OCI-LY3 (cell line): ENCODE data around the gene WWOX.

ENCODE experiments used
- H2AFZ ChIP-seq: fragments of 200-600, 300-600 bp; shearing (Covaris generic); 2 replicates; pipeline ENCODE4 v1.6.0; 2014; ENCODE audit warnings: antibody characterized with exemption, low read depth, low read length
- H3K27ac ChIP-seq: fragments of 200-600, 300-600 bp; sonication (generic); 2 replicates; pipeline ENCODE4 v1.5.1; 2014; ENCODE audit warnings: mild to moderate bottlenecking, low read length, moderate library complexity, mixed read lengths
- H3K27me3 ChIP-seq: fragments of 200-600, 300-600 bp; sonication (generic); 2 replicates; pipeline ENCODE4 v1.6.1; 2014; ENCODE audit warnings: low read depth, low read length, mixed read lengths
- H3K36me3 ChIP-seq: fragments of 200-600, 300-600 bp; sonication (generic); replicated peaks from 2 replicates; pipeline ENCODE3; 2014; ENCODE audit warnings: low read depth, low read length, mixed read lengths
- H3K4me1 ChIP-seq: fragments of 300-600, 200-600 bp; sonication (generic); 2 replicates; pipeline ENCODE4 v1.6.1; 2014; ENCODE audit warnings: low read length, mixed read lengths
- H3K4me2 ChIP-seq: fragments of 200-600, 300-600 bp; sonication (generic); 2 replicates; pipeline ENCODE4 v1.6.1; 2014; ENCODE audit warnings: low read length, mixed read lengths
- H3K4me3 ChIP-seq: fragments of 300-600, 200-600 bp; sonication (generic); 2 replicates; pipeline ENCODE4 v1.5.1; 2014; ENCODE audit warnings: antibody characterized with exemption, mild to moderate bottlenecking, low read length, moderate library complexity
- H3K79me2 ChIP-seq: fragments of 300-600, 200-600 bp; shearing (Covaris generic); 2 replicates; pipeline ENCODE4 v1.6.1; 2014; ENCODE audit warnings: mild to moderate bottlenecking, low read length, mixed read lengths
- H3K9ac ChIP-seq: fragments of 300-600, 200-600 bp; shearing (Covaris generic); 2 replicates; pipeline ENCODE4 v1.6.0; 2014; ENCODE audit warnings: mild to moderate bottlenecking, low read length, moderate library complexity
- H3K9me3 ChIP-seq: fragments of 200-600, 300-600 bp; shearing (Covaris generic); 2 replicates; pipeline ENCODE4 v1.6.1; 2014; ENCODE audit warnings: low read length, mixed read lengths; ENCODE audit not compliant: insufficient read depth
- H4K20me1 ChIP-seq: fragments of 200-600, 300-600 bp; sonication (generic); 2 replicates; pipeline ENCODE4 v1.6.1; 2016; ENCODE audit warnings: low read length, mixed read lengths; ENCODE audit not compliant: insufficient read depth
- CTCF ChIP-seq: fragments of 200-600, 300-600 bp; sonication (generic); IDR thresholded peaks from 2 replicates; pipeline ENCODE4 v1.5.1; 2014; ENCODE audit warnings: antibody characterized with exemption, low read length, low read depth
- EZH2phosphoT487 ChIP-seq: fragments of 200-600 bp; shearing (Covaris generic); IDR thresholded peaks from 2 replicates; pipeline ENCODE4 v1.6.1; 2018; ENCODE audit warnings: antibody characterized with exemption, mixed run types, low read depth

Gene WWOX

GRCh38 chr16:78916928-78917545, 817.6 kb downstream of the WWOX start:
- Histone ChIP-seq H3K27me3 (no peaks in the 10 kb centered on the region), H4K20me1 (no peaks in the 10 kb centered on the region), H3K9me3 (peaks cover 8% of the 10 kb centered on the region), H3K36me3 (no peaks in the 10 kb centered on the region), H3K4me1 (no peaks in the 10 kb centered on the region), H3K27ac (no peak overlapping the region), H3K9ac (no peak overlapping the region), H3K4me2 (no peak overlapping the region), H2AFZ (no peak overlapping the region), H3K79me2 (no peaks in the 10 kb centered on the region), H3K4me3 (no peak overlapping the region)
- TF ChIP-seq EZH2phosphoT487 (no peak), CTCF (no peak)

GRCh38 chr16:78918805-78919305, 819.4 kb downstream of the WWOX start:
- Histone ChIP-seq H3K4me3 (no peak overlapping the region), H3K79me2 (no peaks in the 10 kb centered on the region), H2AFZ (no peak overlapping the region), H3K9ac (no peak overlapping the region), H3K36me3 (no peaks in the 10 kb centered on the region), H4K20me1 (no peaks in the 10 kb centered on the region), H3K9me3 (peaks cover 8% of the 10 kb centered on the region), H3K27me3 (no peaks in the 10 kb centered on the region), H3K27ac (no peak overlapping the region), H3K4me2 (no peak overlapping the region), H3K4me1 (no peaks in the 10 kb centered on the region)
- no peak for TF ChIP-seq CTCF
- TF ChIP-seq EZH2phosphoT487: no peak

- Histone ChIP-seq H2AFZ (no peak overlapping the region), H3K4me2 (no peak overlapping the region), H3K79me2 (no peaks in the 10 kb centered on the region), H3K9ac (no peak overlapping the region), H3K4me1 (no peaks in the 10 kb centered on the region), H3K9me3 (peaks cover 8% of the 10 kb centered on the region), H3K36me3 (no peaks in the 10 kb centered on the region), H3K27ac (no peak overlapping the region), H4K20me1 (no peaks in the 10 kb centered on the region), H3K27me3 (no peaks in the 10 kb centered on the region), H3K4me3 (no peak overlapping the region)
- TF ChIP-seq CTCF (no peak), EZH2phosphoT487 (no peak)
Measured at GRCh38 chr16:78919852-78920251, 820.4 kb downstream of the WWOX start.

GRCh38 chr16:78920621-78921020, 821.2 kb downstream of the WWOX start:
- Histone ChIP-seq H3K4me3 (no peak overlapping the region), H3K9ac (no peak overlapping the region), H2AFZ (no peak overlapping the region), H3K79me2 (no peaks in the 10 kb centered on the region), H3K36me3 (no peaks in the 10 kb centered on the region), H3K9me3 (peaks cover 8% of the 10 kb centered on the region), H3K27ac (no peak overlapping the region), H3K27me3 (no peaks in the 10 kb centered on the region), H3K4me1 (0 out of 2 replicates have a peak, but pooled peaks cover 2% of the 10 kb centered on the region), H4K20me1 (no peaks in the 10 kb centered on the region), H3K4me2 (no peak overlapping the region)
- TF ChIP-seq EZH2phosphoT487: no peak
- TF ChIP-seq CTCF: no peak
